Thoracic aorta endothelial cell (primary cell): ENCODE data around the gene SERPINC1. TPM values are rescaled to one million over a fixed set of nuclear protein-coding genes. Genes with fewer than 3 reads are reported as not detected.

Source experiments
- small RNA-seq: library from RNA; depleted of rRNA; stranded (forward); fragments of <200 nt; gene quantifications from one replicate; pipeline ENCODE3, GENCODE V24; 2012
- total RNA-seq: library from RNA; depleted of rRNA; stranded (reverse); fragments of >200 nt; gene quantifications from 2 replicates; pipeline ENCODE4 v1.2.3, GENCODE V29; 2012

Gene SERPINC1
- not detected in 2 replicates for total RNA-seq

DNA sequence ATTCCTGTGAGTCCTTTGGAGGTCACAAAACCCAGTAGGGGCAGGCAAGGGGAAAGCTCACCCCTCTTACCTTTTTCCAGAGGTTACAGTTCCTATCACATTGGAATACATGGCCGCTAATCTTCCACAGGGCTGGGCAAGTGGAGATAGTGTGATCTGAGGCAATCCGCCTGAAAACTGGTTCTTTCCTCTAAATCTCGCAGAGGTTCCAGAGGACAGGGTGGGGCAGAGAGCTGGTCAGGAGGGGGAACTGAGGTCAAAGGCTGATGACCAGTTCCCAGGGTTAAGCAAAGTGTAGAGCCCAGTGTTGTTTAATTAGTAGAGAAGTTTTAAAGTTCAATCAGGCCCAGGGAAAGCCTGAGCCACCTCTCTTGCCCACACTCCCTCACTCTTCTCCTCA lies at the start of gene SERPINC1:
SERPINC1 (minus strand) TSS at position 179 of the 400 bp plus-strand sequence; CDS start at position 111, 68 bp downstream.

DNA sequence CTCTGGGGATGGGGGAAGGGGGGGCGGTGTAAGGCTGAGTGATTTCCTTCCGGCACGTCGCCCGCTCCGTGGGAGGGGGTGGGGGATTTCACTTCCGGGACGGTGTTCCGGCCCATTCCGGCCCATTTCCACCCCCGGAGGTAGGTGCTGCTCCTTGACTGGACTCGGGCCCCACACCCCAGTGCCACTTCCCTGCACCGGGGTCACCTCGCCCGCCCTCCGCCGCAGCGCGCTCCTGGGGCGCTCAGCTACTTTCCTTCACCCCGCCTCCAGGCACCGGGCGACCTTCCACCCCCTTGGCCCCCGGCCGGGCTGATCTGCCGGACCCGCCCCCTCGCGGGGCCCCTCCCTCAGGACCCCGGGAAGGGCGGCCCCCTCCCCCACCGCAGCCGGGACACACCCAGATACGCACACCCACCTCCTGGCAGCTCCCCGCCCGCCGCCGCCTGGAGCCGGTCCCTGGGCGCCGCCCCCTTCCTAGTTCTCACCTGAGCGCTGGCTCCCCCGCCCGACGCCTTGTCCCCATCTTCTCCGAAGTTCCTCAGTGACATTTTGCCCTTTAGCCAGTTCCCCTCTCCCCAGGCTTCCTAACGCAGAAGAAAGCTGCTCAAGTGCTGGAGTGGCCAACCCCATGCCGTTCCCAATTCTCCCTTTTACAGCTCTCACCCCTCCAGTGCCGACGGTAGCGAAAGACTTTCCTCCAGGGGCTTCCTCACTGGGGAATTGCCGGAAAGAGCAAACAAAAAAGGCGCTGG lies 48.7 kb downstream of the SERPINC1 start, which contains the start of gene ZBTB37:
ZBTB37 (plus strand) TSS at position 115 of the 755 bp plus-strand sequence. CDS start 1,846 bp downstream, outside the sequence.

DNA sequence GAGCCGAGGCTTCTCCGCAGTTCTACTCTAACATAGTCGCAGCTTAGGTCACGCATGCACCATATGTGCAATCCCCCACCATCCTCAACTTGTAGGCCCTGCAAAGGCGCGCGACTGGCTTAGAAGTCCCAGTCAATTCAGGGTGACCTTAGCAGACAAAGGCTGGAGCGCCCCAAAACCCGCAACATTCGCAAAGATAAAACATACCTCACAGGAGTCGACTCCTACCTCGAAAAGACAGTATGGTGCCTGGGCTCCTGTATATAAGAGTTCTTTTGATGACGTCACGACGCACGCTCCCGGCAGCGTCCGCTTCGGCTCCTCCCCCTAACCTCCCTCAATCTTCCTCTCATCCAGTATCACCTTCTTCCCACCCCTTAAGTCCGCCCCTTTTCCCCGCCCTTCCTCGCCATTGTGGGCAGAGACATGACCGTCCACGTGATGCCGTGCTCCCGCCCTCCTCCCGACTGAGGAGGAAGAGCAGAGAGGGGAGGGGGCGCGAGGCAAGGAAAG lies 49.3 kb downstream of the SERPINC1 start, which contains the start of gene GAS5:
GAS5 (minus strand) TSS at position 237 of the 513 bp plus-strand sequence.

Small RNA genes within 50 kb of the gene (small RNA-seq; reads per million reads assigned to genes)
- gene RNA5SP67 = not detected

Other genes starting within 250 kb of the SERPINC1 start
- gene ANKRD45, start 247.5 kb downstream of the SERPINC1 start, total RNA-seq = 0.13 and 0.22 TPM in 2 replicates
- gene KLHL20, start 202.3 kb downstream of the SERPINC1 start, total RNA-seq = 32.3 and 35.8 TPM in 2 replicates
- gene DARS2, start 92.7 kb downstream of the SERPINC1 start, total RNA-seq = 53.9 and 59.5 TPM in 2 replicates
- 26.6 and 35.8 TPM in 2 replicates for gene CENPL, start 92.4 kb downstream of the SERPINC1 start, total RNA-seq
- 362 and 423 TPM in 2 replicates for gene GAS5, start 49.3 kb downstream of the SERPINC1 start, total RNA-seq
- gene ZBTB37, start 48.9 kb downstream of the SERPINC1 start, total RNA-seq = 5.0 and 6.8 TPM in 2 replicates
- 39.6 and 42.1 TPM in 2 replicates for gene RC3H1, start 105.0 kb upstream of the SERPINC1 start, total RNA-seq
- gene RABGAP1L, start 242.2 kb upstream of the SERPINC1 start, total RNA-seq = 36.3 and 39.2 TPM in 2 replicates